IPS-18a (cell line): ENCODE data around the gene TNFRSF18.
"Not testable (repeated sequence)": the region's sequence is repeated elsewhere in the genome, so short reads cannot be mapped to it uniquely, and the experiment has no call there.

Experiments used
- H3K27ac ChIP-seq: one replicate; pipeline ENCODE4 v1.5.1; 2013; ENCODE audit warnings: low read length
- H3K27me3 ChIP-seq: one replicate; pipeline ENCODE4 v1.6.1; 2013; ENCODE audit warnings: mild to moderate bottlenecking, low read length; ENCODE audit not compliant: control insufficient read depth, insufficient read depth
- H3K36me3 ChIP-seq: one replicate; pipeline ENCODE4 v1.6.1; 2013; ENCODE audit warnings: low read depth, low read length; ENCODE audit not compliant: control insufficient read depth
- H3K4me1 ChIP-seq: one replicate; pipeline ENCODE4 v1.6.1; 2013; ENCODE audit warnings: low read depth, low read length; ENCODE audit not compliant: control insufficient read depth
- H3K4me3 ChIP-seq: one replicate; pipeline ENCODE4 v1.5.1; 2013; ENCODE audit warnings: low read length
- H3K9ac ChIP-seq: one replicate; pipeline ENCODE4 v1.6.1; 2013; ENCODE audit warnings: mild to moderate bottlenecking, low read length, moderate library complexity
- H3K9me3 ChIP-seq: one replicate; pipeline ENCODE4 v1.6.1; 2013; ENCODE audit warnings: low read depth, low read length; ENCODE audit not compliant: control insufficient read depth

Gene TNFRSF18

DNA sequence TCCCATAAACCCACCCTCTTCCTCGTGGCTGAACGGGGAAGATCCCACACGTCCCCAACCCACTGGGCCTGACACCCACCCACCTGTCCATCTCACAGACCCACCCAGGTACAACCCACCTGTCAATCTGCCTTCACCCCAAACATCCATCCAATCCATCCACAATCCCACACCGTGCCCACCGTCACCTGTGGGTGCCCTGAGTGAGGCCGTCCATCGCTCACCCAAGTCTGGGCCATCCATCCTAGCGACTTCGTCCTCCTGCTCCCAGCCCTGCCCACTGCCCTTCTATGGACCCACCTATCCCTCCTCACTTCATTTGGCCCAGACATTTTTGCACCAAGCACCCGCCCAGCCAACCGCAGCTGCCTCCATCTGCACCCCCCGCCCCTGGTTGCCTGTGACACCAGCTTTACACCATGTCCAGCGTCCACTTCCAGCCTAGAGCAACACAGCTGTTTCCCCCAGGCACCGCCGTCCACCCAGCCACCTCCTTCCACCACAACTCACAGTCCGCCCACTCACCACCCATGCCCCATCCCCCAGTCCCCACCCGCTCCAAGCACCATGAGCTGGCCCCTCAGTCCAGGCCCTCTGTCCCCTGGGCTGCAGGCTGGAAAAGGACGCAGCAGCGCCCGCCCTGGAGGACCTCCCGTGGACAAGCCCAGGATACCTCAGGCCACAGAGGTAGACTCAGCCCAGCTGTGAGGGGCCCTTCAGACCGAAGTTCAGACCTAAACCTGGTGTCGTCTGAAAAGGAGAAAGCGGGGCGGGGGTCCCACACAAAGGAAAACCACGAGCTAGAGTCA lies 25.1 kb downstream of the TNFRSF18 start:
- no peak overlapping the region for H3K27ac ChIP-seq
- no peaks in the 10 kb centered on the region for H3K9me3 ChIP-seq
- H3K4me3 ChIP-seq: no peak overlapping the region
- H3K9ac ChIP-seq: no peak overlapping the region
- H3K36me3 ChIP-seq: no peaks in the 10 kb centered on the region
- H3K4me1 ChIP-seq: peaks cover 7% of the 10 kb centered on the region
- peaks cover 8% of the 10 kb centered on the region for H3K27me3 ChIP-seq

DNA sequence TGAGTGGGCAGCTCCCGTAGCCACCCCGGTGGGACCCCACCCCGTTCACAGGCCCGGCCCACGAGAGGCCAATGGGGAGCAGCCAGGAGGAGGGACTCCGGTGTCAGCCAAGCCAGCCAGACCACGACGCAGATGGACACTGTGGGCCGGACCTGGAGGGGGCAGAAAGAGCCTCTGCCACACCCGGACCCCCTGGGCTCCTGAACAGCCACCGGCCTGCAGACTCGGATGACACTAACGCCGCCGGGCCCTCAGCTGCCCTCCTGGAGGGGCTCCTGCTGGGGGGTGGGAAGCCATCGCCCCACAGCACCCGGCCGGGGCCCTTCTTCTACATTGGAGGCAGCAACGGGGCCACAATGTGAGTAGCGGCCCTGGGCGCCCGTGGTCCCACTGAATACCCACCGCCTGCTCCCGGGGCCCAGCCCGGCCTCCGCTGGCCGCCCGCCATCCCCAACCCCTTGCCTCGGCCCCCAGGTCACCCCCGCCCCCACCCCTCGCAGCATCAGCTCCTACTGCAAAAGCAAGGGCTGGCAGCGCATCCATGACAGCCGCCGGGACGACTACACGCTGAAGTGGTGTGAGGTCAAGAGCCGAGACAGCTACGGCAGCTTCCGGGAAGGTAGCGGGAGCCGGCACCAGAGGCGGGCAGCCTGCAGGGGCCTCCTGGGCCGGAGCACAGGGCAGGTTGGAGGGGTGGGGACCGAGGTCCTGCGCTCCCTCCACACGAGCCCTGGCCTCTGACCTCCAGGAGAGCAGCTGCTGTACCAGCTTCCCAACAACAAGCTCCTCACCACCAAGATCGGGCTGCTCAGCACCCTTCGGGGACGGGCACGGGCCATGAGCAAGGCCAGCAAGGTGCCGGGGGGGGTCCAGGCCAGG lies 26.2 kb downstream of the TNFRSF18 start:
- Histone ChIP-seq H3K9ac (no peak overlapping the region), H3K4me1 (peaks cover 7% of the 10 kb centered on the region), H3K9me3 (no peaks in the 10 kb centered on the region), H3K36me3 (no peaks in the 10 kb centered on the region), H3K27me3 (peaks cover 19% of the 10 kb centered on the region), H3K4me3 (no peak overlapping the region), H3K27ac (no peak overlapping the region)

DNA sequence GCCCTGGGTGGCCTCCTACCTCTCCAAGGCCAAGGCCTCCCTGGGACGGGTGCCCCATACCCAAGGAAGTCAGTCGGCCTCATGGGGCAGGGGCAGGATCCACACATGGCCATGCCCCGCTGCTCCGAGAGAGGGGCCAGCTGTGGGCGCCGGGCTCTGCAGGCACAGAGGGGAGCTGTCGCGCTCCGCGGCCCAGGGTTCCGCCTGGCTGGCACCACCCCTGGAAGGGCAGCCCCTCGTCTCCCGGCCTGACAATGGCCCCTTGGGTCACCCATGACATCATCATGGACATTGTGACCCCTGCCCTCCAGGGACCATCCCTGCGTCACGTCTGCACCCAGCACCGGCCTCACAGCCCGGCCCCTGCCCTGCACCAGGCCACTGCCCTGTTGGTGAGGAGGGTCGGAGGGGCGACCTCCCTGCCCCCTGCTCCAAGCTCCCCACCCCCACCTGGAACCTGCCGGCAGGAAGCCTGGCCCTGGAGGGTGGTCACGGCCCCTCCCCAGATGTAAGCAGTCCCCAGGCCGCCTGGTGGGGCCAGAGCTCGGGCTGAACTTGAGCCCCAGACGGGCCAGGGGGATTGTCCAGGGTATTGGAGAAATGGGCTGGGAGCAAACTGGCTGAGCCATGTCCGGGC lies 26.9 kb downstream of the TNFRSF18 start:
- H3K27me3 ChIP-seq: peaks cover 24% of the 10 kb centered on the region
- no peak overlapping the region for H3K27ac ChIP-seq
- H3K9me3 ChIP-seq: no peaks in the 10 kb centered on the region
- H3K9ac ChIP-seq: no peak overlapping the region
- peaks cover 7% of the 10 kb centered on the region for H3K4me1 ChIP-seq
- H3K4me3 ChIP-seq: no peak overlapping the region
- no peaks in the 10 kb centered on the region for H3K36me3 ChIP-seq

DNA sequence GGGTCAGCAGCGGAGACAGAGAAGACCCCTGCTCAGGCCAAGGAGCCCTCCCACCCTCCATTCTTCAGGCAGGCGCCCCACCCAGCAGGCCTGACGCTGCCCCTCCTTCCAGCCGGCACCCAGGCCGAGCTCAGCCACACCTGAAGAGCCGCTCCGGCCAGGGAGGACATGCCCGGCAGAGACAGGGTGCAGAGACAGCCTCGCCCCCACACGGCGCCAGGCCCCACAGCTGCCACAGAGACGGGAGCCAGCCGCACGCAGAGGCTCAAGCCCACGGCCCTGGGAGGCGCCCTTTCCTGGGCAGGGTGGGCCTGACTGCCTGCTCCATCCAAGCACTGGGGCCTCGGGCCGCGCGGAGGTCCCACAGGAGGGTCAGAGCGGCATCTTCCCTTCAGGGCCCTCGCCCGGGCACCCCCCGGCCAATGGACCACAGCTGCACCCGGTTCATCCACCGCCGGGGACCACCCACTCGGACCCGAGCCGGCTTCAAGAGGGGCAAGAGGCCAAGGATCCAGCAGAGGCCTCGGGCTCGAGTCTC lies 27.5 kb downstream of the TNFRSF18 start:
- no peaks in the 10 kb centered on the region for H3K9me3 ChIP-seq
- no peak overlapping the region for H3K9ac ChIP-seq
- H3K27ac ChIP-seq: no peak overlapping the region
- peaks cover 29% of the 10 kb centered on the region for H3K27me3 ChIP-seq
- H3K4me3 ChIP-seq: no peak overlapping the region
- H3K4me1 ChIP-seq: peaks cover 7% of the 10 kb centered on the region
- no peaks in the 10 kb centered on the region for H3K36me3 ChIP-seq

DNA sequence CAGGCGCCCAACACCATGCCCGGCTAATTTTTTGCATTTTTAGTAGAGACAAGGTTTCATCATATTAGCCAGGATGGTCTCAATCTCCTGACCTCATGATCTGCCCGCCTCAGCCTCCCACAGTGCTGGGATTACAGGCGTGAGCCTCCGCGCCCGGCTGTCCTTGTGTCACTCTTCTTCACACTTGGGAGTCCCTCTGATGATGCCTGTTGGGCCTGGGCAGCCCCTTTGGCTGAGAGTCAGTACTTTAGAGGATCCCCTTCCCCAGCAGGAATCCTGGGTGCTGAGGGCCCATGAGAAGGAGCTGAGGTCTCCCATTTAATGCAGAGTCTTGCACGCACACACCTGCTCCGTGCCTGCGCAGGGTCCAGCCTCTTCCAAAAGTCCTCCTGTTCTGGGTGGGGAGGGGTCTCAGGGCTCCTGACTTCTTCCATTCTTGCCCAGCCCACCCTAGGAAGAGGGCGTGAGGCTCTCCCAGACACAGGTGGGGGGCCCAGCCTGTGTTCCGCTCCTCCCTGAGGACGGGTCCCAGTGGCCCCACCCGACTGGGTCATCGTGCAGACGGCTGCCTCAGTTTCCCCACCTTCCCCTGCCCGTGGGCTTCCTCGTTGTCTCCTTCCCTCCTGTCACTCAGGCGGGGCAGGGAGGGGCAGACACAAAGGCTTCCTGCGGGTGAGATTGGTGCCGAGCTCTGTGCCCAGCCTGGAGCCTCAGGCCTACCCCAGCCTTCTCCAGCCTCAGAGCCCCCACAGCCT lies 28.8 kb downstream of the TNFRSF18 start:
- Histone ChIP-seq H3K4me1 (peaks cover 11% of the 10 kb centered on the region), H3K27me3 (peaks cover 29% of the 10 kb centered on the region)

DNA sequence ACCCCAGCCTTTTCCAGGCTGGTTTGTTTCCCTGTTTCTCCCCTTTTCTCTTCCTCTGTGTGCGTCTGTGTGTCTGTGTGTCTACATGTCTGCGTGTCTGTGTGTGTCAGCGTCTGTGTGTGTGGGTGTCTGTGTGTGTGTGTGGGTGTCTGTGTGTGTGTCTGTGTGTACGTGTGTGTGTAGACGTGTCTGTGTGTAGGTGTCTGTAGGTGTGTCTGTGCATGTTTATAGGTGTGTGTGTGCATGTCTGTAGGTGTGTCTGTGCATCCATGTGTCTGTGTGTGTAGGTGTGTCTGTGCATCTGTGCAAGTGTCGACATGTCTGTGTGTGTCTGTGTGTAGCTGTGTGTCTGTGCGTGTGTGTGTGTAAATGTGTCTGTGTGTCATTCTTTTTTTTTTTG lies 29.5 kb downstream of the TNFRSF18 start:
- H3K27ac ChIP-seq: no peak overlapping the region
- H3K4me1 ChIP-seq: peaks cover 11% of the 10 kb centered on the region
- H3K27me3 ChIP-seq: peaks cover 29% of the 10 kb centered on the region
- no peaks in the 10 kb centered on the region for H3K9me3 ChIP-seq
- no peak overlapping the region for H3K9ac ChIP-seq
- no peaks in the 10 kb centered on the region for H3K36me3 ChIP-seq
- H3K4me3 ChIP-seq: no peak overlapping the region

More for the DNA sequence above, 28.8 kb downstream of the TNFRSF18 start:
- H3K9ac ChIP-seq: no peak overlapping the region
- no peak overlapping the region for H3K27ac ChIP-seq
- no peaks in the 10 kb centered on the region for H3K36me3 ChIP-seq
- no peaks in the 10 kb centered on the region for H3K9me3 ChIP-seq
- no peak overlapping the region for H3K4me3 ChIP-seq

DNA sequence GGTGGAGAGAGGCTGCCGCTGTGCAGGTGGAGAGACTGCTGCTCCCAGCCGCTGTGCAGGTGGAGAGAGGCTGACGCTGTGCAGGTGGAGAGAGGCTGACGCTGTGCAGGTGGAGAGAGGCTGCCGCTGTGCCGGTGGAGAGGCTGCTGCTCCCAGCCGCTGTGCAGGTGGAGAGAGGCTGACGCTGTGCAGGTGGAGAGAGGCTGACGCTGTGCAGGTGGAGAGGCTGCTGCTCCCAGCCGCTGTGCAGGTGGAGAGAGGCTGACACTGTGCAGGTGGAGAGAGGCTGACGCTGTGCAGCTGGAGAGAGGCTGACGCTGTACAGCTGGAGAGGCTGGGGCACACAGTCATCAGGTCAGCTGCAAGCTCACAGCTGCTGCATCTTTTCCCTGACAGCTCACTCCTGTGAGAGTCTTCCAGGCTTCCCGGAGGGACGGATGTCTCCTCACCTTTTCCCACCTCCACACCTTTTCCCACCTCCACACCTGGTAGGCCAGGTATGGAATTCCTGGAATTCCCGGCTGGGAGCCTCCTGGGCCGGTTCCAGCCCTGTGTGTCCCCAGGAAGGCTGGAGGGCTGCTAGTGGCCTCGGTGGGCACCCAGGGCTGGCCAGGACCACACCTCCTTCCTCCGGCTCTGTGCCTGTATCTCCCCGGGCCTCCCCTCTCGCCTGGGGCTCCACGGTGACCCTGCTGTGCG lies 30.2 kb downstream of the TNFRSF18 start:
- H3K36me3 ChIP-seq, H3K9me3 ChIP-seq, H3K9ac ChIP-seq, H3K27ac ChIP-seq, H3K4me3 ChIP-seq: not testable (repeated sequence)
- Histone ChIP-seq H3K27me3 (peaks cover 29% of the 10 kb centered on the region), H3K4me1 (peaks cover 11% of the 10 kb centered on the region)

DNA sequence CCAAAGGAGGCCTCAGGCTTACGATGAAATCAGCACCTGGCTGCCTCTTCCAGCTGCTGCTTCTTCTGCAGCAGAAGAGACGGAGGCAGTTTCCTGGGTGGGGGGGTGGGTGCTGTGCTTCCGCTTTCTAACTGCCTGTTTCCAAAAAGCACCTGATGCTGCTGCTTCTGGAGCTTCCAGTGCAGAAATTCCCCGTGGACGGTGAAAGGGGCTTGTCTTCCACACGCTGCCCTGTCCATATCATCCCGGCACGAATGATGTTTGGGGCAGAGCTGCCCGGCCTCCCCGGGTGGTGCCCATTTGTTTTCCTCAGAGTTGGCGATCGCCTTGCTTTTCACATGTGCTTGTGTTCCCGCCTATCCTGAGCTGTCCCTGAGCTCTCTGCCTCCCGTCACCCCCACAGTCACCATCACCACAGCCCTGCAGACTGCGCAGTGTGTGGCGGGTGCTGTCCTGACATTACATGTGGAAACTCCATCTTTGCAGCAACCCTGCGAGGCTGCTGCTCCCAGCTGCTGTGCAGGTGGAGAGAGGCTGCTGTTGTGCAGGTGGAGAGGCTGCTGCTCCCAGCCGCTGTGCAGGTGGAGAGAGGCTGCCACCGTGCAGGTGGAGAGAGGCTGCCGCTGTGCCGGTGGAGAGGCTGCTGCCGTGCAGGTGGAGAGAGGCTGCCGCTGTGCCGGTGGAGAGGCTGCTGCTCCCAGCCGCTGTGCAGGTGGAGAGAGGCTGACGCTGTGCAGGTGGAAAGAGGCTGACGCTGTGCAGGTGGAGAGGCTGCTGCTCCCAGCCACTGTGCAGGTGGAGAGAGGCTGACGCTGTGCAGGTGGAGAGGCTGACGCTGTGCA lies 30.9 kb downstream of the TNFRSF18 start:
- H3K4me1 ChIP-seq: peaks cover 11% of the 10 kb centered on the region
- no peaks in the 10 kb centered on the region for H3K9me3 ChIP-seq
- H3K27me3 ChIP-seq: peaks cover 29% of the 10 kb centered on the region
- no peak overlapping the region for H3K4me3 ChIP-seq
- no peaks in the 10 kb centered on the region for H3K36me3 ChIP-seq
- no peak overlapping the region for H3K27ac ChIP-seq
- no peak overlapping the region for H3K9ac ChIP-seq

DNA sequence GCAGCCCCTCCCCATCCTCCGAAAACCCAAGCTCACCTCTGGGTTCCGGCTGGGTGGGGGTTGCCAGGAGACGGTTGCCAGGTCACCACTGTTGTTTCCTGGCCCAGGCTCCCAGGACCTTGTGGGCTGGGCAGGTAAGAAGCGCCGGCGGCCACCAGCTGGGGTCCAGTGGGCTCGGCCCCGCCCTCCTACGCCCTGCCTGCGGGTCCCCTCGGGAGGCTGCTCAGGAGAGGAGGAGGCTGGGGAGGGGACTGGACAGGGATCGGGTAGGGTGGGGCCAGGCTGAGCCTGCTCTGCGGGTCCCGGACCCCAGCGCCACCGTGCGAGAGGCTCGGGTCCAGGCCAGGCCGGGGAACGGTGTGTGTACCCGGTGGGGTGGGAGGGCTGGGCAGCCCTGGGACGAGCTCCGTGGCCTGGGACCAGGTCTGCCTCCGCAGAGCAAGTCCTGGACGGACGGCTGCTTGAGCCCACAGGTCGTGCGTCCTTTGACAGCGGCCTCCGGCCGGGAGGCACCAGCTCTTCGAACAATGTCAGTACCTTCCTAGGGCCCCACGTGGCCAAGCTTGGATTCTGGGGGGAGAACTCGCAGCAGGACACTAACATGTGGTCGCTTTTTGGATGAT lies 32.5 kb downstream of the TNFRSF18 start, which contains the start of gene TTLL10:
Gene TTLL10, plus strand, starts transcription at position 88 of the 623 bp plus-strand sequence. CDS start 5,336 bp downstream, outside the sequence.
- Histone ChIP-seq H3K27me3 (peaks cover 29% of the 10 kb centered on the region), H3K4me3 (peak within 1 kb of the TSS; percentile 30)

More for the DNA sequence above, 32.5 kb downstream of the TNFRSF18 start, which contains the start of gene TTLL10:
- Histone ChIP-seq H3K9me3 (no peaks in the 10 kb centered on the region), H3K4me1 (peaks cover 16% of the 10 kb centered on the region), H3K27ac (no peak within 1 kb of the TSS), H3K9ac (no peak within 1 kb of the TSS), H3K36me3 (no peaks in the 10 kb centered on the region)
